Glutamatergic neuron (in vitro differentiated cells): Measurements from ENCODE around the gene PAQR7. TPM values are rescaled to one million over a fixed set of nuclear protein-coding genes. Genes with fewer than 3 reads are reported as not detected.

Experiments
- DNase-seq: peaks from one replicate; pipeline ENCODE4 v3.0.0; 2022
- H3K27ac Mint-ChIP-seq: one replicate; pipeline ENCODE4 v1.8.0; 2020; ENCODE audit warnings: mild to moderate bottlenecking, mixed read lengths, inconsistent platforms; ENCODE audit not compliant: unreplicated experiment
- H3K27me3 Mint-ChIP-seq: one replicate; pipeline ENCODE4 v1.8.0; 2020; ENCODE audit warnings: mild to moderate bottlenecking, moderate library complexity, mixed read lengths, inconsistent platforms; ENCODE audit not compliant: unreplicated experiment
- H3K36me3 Mint-ChIP-seq: one replicate; pipeline ENCODE4 v1.8.0; 2020; ENCODE audit warnings: mild to moderate bottlenecking, mixed read lengths, inconsistent platforms; ENCODE audit not compliant: unreplicated experiment
- H3K4me1 Mint-ChIP-seq: one replicate; pipeline ENCODE4 v1.8.0; 2020; ENCODE audit warnings: mild to moderate bottlenecking, low read depth, mixed read lengths, inconsistent platforms; ENCODE audit not compliant: unreplicated experiment
- H3K4me3 Mint-ChIP-seq: one replicate; pipeline ENCODE4 v1.8.0; 2020; ENCODE audit warnings: mild to moderate bottlenecking, mixed read lengths, inconsistent platforms; ENCODE audit not compliant: unreplicated experiment
- H3K9me3 Mint-ChIP-seq: one replicate; pipeline ENCODE4 v1.8.0; 2020; ENCODE audit warnings: mild to moderate bottlenecking, moderate library complexity, mixed read lengths, inconsistent platforms; ENCODE audit not compliant: unreplicated experiment
- total RNA-seq: library from RNA; stranded (reverse); fragmentation: NEBNext Ultra II Directional; extraction: Animal tissue kit (Norgen Biotek cat#: 25700); gene quantifications from one replicate; pipeline ENCODE4 v1.2.1, GENCODE V29; 2021; ENCODE audit not compliant: unreplicated experiment
- TF ChIP-seq, protein P1 (sequence below): fragments of 200-600 bp; sonication (generic); IDR thresholded peaks from one replicate; pipeline ENCODE4 v1.5.0; 2021; ENCODE audit not compliant: partially characterized antibody, unreplicated experiment

Gene PAQR7
- total RNA-seq, 1 donor from 2014 or later = 6.4 TPM

DNA sequence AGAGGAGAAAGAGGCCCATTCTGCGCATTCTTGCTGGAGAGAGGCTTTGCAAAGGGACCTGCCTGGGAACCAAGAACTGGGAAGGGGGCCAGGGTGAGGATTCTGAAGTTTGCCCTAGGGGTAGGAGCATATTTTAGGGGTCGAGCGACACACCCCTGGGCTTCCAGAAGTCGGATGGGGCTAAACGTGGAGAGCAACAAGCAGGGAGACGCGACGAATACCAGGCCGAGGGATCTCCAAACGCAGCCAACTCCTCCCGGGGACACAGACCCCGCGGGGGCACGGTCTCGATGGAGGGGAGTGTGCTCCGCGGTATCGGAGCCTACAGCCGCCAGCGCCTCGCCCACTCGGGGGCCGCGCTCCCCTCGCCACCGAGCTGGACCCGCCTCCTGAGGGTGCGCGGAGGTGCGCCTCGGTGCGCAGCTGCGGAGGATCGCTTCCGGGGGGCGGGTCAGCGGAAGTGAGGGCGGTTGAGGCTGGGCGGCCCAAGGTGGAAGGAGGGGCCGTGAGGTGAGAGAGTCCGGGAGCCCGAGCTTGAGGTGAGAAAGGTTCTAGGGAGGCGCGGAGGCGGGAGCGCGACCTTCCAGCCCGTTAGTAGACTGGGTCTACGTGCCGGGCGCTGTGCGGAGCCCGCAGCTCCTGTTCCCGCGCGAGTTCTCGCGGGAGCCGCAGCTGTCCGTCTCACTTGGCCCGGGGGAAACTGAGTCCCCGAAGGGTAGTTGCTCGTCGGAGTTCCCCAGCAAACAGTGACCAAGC, 55.8 kb downstream of the PAQR7 start, which contains the start of gene MTFR1L:
TSS of gene MTFR1L (plus strand) at position 464 of the 756 bp plus-strand sequence. CDS start 3,151 bp downstream, outside the sequence.
- peak within 1 kb of the TSS; percentile 93 for H3K27ac Mint-ChIP-seq

DNA sequence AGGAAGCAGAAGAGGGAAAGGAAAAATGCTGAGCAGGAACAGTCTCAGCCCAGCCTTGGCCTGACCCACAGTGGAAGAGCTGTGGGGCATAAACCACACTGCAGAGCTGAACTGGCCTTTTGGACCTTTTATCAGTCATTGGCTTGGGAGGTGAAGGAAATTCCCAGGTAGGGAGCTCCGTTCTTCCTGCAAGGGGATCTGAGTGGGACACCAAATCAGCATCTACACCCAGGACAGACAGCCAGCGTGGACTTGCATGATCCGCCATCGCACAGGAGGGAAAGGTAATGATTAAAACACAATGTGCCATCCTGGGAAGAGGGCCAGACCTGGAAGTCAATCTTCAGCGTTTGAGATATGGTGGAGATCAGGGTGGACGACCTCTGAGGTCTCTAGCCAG, 56.9 kb downstream of the PAQR7 start:
- peaks cover 18% of the 10 kb centered on the region for H3K9me3 Mint-ChIP-seq
- H3K36me3 Mint-ChIP-seq = no peaks in the 10 kb centered on the region
- DNase-seq = no peak
- H3K27ac Mint-ChIP-seq = peak overlapping the region; percentile 93
- TF ChIP-seq, protein P1, sequence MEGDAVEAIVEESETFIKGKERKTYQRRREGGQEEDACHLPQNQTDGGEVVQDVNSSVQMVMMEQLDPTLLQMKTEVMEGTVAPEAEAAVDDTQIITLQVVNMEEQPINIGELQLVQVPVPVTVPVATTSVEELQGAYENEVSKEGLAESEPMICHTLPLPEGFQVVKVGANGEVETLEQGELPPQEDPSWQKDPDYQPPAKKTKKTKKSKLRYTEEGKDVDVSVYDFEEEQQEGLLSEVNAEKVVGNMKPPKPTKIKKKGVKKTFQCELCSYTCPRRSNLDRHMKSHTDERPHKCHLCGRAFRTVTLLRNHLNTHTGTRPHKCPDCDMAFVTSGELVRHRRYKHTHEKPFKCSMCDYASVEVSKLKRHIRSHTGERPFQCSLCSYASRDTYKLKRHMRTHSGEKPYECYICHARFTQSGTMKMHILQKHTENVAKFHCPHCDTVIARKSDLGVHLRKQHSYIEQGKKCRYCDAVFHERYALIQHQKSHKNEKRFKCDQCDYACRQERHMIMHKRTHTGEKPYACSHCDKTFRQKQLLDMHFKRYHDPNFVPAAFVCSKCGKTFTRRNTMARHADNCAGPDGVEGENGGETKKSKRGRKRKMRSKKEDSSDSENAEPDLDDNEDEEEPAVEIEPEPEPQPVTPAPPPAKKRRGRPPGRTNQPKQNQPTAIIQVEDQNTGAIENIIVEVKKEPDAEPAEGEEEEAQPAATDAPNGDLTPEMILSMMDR = no peak
- peaks cover 10% of the 10 kb centered on the region for H3K27me3 Mint-ChIP-seq
- H3K4me1 Mint-ChIP-seq = peaks cover 36% of the 10 kb centered on the region
- H3K4me3 Mint-ChIP-seq = peak overlapping the region; percentile 100

More for the DNA sequence above, 55.8 kb downstream of the PAQR7 start, which contains the start of gene MTFR1L:
- Mint-ChIP-seq H3K27me3 (peaks cover 10% of the 10 kb centered on the region), H3K4me3 (peak within 1 kb of the TSS; percentile 100), H3K4me1 (peaks cover 36% of the 10 kb centered on the region), H3K9me3 (peaks cover 18% of the 10 kb centered on the region), H3K36me3 (no peaks in the 10 kb centered on the region)
- TF ChIP-seq, protein P1 = no peak
- DNase-seq = peak; percentile 89

DNA sequence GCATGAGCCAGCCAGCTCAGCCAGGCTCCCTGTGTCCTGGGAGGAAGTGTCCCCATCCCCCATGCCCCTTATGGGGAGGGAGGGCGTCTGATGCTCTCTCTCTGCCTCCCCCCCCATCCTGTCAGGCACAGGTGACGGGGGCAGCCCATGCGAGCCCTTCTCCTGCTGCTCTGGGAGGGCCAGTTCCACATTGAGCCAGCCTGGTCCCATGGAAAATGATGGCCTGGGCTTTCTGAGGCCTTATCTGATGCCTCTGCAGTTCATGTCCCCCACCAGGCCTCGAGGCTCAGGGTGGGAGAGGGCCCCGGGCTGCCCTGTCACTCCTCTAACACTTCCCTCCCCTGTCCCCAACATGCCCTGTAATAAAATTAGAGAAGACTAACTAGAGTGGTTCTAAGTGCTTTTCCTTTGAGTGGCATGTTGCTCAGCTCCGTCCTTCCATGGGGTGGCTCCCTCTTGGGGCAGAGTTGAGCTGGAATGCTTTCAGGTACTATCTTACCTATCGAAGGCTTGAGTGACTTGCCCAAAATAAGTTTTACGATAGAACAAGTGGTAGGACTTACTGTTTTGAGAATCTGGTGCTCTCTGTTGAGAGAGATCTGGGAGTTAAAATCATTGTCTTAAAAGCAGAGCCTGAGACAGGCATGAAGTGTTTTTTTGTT, 57.5 kb downstream of the PAQR7 start:
- H3K9me3 Mint-ChIP-seq = peaks cover 18% of the 10 kb centered on the region
- H3K27ac Mint-ChIP-seq = peak overlapping the region; percentile 93
- H3K4me1 Mint-ChIP-seq = peaks cover 30% of the 10 kb centered on the region
- H3K27me3 Mint-ChIP-seq = peaks cover 10% of the 10 kb centered on the region
- H3K36me3 Mint-ChIP-seq = no peaks in the 10 kb centered on the region
- peak overlapping the region; percentile 100 for H3K4me3 Mint-ChIP-seq
- TF ChIP-seq, protein P1 = no peak
- DNase-seq = no peak

DNA sequence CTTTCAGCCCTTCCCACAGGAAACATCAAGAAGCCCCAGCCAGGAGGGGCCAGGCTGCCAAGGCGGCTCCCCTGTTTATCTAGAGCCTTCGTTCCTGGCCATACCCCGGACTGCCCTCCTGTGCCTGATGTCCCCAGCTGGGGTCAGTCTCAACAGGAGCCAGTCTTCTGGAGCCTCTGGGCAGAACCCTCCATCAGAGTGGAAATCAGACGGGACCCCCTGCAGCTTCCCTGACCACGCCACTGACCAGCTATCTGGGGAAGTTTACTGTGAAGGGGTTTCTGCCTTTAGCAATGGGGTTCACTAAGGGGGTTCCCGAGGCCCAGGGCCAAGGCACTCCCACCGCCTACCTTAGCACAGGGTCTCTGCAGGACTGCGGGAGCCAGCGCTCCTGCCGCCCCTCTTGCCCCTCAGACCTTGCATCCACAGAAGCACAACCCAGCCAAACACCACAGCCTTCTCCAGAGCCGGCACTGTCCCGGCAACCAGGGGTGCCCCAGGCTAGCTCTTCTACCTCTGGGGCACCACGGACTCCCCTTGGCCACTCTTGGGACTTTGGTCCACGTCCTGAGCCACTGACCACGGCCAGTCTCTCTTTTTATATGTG, 59.3 kb downstream of the PAQR7 start:
- Mint-ChIP-seq H3K27me3 (peaks cover 7% of the 10 kb centered on the region), H3K4me3 (no peak overlapping the region), H3K4me1 (peaks cover 19% of the 10 kb centered on the region)

More for the DNA sequence above, 59.3 kb downstream of the PAQR7 start:
- no peak overlapping the region for H3K27ac Mint-ChIP-seq
- no peaks in the 10 kb centered on the region for H3K36me3 Mint-ChIP-seq
- TF ChIP-seq, protein P1 = no peak
- H3K9me3 Mint-ChIP-seq = peaks cover 11% of the 10 kb centered on the region
- DNase-seq = no peak
